ENCODE results near the gene SEMA7A.

The SEMA7A gene

DNA sequence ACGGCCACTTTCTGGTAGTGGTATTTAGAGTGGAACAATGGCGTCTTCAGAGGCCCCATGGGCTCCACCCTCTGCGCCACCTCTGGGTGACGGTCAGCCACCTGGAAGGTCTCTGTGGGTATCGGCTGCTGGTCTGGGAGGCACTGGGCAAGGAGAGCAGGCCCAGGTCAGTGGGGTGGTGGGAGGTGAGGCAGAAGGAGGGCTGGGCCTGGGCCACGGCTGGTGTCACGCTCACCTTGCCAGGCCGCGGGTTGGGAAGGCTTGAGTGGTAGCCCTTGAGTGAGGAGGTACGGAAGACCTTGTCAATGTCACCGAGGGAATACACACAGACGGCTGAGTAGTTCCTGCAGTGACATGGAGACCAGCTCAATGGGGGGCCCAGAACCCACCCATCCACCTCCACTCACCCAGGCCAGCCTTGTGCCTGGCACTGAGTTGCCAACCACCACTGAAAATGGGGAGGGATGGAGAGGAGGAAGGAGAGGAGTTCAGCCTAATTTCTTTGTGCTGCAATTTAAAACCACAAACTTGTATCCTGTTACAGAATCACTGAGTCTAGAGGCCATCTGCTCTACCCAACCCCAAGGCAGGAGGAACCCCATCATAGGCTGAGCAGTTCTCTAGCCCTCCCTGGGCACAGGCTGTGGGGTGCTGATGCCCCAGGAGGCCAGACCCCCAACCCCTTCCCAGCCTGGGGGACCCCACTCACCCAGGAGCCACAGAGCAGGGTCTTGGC, 19.0 kb downstream of the SEMA7A start:
- DNase-seq: no peak

DNA sequence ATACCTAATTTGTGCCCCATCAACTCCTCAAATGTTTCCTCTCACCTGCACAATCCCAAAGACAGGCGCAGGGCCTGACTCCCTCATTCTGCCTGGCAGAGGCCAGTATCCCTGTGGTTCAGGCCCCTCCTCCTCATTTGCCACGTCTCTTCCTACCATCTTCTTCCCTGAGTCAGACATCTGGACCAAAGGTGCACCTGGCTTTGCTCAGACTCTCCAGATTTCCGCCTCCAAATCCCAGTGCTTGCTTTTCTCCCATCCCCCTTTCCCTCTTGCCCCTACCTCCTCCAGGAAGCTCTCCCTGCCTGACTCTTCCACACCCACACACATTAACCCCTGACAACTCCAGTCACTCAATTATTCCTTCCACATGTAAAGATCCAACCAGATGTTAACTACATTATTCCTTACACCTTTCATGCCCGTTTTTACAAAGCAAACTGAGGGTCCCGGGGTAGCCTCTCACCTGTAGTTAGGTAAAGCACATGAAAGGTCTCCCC, 19.6 kb downstream of the SEMA7A start:
- DNase-seq: no peak

DNA sequence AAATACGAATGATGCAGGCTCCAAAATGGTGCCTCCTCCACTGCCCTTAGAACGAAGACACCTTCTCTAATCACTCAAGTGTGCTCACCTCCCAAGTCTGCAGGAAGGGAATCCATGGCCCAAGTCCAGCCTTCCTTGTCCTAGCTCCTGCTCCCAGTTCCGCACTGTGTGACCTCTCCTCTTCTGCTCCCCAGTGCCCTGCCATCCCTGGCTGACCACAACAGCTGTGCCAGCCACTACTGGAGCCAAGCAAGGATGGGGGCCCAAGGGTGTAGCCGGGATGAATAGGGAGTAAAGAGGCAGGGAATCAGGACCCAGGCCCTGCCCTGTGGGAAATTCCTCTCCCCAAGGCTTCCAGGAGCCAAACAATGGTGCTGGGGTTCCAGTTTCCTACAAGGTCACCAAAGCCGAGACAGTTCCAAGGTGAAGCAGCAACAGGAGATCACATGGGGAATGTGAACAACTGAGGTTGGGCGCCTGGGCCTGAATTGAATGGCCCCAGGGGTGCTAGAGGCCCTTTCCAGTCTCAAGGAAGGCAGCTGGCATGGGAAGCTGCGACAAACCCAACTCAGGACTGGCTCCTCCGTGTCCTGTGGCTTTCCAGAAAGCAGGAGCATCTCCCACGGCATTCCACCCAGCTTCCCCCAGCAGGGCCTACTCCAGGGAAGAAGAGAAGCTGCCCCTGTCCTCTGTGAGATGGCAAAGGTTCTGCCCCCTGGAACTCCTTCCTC, 20.2 kb downstream of the SEMA7A start:
- no peak for DNase-seq

DNA sequence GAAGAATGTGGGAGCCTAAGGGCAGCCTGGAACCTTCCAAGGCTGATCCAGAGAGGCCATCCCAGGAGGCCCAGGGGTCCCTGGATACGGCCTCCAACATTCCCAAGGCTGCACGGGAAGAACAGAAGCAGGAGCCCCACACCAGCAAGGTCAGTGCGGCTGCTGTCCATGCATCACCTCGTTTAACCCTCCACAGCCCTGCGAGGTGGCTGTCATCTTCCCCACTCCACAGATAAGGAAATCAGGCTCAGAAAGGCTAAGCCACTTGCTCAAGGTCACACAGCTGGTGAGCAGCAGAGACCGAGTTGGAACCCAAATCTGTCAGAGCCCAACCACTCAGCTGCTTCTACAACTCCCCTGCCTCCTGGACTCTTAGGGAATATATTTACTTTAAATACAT, 21.6 kb downstream of the SEMA7A start:
- no peak for DNase-seq

DNA sequence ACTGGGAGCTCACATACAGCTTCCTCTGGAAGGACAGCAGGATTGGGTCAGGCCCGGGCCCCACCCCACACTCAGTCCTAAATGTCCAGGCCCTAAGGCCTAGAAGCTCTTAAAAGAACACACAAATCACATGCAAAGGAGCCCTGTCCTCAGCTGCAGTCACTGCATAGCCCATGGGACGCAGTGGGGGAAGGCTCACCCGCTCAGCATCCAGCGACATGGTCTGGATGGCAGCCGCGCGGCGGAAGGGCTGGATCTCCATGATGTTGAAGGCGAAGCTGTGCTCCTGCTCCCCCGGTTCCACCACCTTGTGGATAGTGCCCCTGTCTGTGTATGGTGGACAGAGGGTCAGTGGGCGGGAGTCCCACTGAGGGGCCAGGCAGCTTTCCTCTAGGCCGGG, 22.1 kb downstream of the SEMA7A start:
- DNase-seq: no peak

DNA sequence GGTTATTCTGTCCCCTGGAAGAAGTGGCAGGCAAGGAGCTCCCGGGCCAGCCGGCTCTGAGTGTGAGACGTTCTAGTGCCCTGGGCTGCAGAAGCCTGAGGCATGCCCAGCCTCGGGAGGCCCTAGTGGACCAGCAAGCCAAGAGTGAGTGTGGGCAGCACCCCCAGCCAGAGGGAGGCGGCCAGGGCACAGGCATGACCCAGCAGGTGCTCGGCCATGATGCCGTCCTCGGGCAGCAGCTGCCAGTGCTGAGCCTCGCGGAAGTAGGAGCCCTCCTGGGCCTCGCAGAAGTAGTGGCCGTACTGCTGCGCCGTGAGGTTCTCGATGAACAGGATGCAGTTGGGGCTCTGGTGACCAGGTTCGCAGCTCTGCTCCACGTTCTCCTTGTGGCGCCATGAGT, 23.3 kb downstream of the SEMA7A start:
- DNase-seq: no peak

DNA sequence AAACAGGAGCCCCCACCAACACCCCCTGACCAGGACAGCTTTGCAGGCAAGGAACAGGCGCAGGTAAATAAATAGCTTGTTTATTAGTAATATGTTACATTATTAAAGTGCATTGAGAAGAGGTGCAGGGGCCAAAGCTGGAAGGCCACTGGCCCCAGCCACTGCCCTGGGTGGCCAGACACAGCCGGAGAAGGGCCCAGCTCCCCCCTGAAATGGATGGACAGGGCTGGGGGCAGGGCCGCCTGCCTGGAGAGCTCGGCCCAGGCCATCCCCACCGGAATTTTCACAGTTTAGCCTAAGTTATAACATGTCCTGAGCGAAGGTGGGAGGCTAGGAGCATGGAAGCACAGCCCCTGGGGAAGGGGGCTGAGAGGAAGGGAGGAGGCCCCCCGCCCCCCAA, 24.5 kb downstream of the SEMA7A start:
- DNase-seq: no peak

DNA sequence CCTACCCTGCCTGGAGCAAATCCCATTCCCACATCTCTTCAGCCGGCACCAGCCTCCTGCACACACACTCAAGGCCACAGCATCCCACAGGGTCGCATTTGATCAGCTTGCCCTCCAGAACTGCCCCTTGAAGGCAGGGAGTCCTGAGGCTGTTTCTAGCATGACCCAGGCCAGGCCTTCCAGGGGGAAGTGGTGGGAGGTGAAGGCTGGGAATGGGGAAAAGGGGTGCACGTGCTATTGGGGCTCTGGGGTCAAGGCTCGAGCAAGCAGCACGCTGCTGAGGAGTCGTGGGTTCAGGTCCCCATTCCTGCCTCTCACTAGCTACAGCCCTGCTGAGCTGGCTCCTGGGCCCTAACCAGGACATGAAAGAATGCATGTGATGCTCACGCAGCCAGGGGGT, 24.9 kb downstream of the SEMA7A start:
- DNase-seq: no peak

DNA sequence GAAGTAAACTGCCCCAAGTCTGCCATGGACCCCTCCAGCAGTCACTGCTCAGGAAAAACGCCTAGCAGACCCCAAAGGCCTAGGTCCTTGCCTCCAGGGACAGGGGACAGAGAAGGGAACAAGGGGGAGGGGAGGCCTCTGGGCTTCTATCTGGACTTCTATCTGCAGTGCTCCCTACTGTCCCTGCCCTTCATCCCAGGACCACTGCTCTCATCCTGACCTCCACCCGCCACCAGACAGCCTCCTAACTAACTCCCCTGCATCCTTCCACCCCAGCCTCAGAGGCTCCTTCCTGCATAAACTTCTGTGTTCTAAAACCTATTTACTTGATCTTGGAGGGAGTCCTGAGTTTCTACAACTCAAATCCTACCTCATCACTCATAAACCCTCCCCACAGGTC, 25.4 kb downstream of the SEMA7A start:
- no peak for DNase-seq

DNA sequence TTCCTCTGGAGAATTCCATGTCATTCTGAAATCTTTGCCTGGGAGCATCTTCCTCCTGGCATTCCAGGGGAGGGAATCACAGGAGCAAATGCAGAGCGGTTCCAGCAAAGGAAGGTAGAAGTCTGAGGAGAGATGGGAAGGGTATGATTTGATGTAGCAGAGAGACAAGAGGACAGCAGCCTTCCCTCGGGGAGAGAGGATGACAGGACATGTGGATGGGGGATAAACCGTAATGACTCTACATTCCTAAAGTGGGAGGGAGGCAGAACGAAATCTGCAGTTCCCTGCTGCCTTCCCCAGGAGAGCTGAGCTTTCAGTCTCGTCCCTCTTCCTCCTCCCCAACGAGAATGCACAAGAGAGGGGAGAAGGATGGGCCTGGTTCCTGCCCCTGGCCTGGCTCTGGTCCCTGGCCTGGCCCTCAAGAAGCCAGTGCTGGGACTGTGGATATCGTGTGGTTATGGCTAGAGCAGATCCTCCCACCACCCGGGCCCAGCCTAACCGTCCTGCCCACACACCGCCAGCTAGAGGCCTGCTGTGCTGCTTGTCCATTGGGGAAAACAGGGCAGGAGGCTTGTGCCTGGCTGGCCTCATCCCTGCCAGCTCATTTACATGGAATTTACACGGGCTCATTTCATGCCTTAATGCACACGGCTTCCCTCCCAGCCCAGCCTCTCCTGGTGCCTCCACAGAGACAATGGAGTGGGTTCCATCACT, 26.6 kb downstream of the SEMA7A start:
- peak; percentile 96 for DNase-seq

DNA sequence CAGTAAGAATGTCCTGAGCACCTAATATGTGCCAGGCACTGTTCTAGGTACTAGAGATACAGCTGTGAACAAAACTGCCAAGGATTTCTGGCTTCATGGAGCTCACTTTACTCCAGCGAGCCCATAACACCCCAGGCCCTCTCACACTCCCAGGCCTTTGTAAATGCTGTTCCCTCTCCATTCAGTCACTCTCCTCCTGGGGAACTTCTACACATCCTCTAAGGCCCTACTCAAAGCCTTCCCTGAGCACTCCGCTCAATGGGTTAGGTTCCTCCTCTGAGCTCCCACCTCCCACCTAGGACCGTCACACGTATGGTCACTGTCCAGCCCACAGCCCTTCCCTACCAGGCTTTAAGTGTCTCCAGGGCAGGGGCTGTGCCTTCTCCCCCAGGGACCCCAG, 27.2 kb downstream of the SEMA7A start:
- no peak for DNase-seq

DNA sequence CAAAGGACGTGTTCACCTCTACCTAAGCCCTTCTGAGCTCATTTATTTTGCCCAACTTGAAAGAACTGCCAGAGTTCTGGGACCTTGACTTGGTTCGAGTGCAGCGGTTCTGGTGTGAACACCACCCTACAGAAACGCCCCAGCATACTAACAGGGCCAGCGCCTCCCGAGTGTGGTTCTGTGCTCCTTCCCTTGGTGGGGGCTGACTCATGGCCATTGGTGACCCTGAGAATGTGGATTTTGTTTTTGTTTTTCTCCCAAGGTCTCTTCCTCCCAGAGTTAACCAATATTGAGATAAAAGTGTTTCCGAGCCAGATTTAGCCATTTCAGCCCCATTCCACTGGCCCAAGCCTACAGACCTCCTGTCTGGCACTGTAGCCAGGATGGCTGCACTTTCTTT, 27.9 kb downstream of the SEMA7A start:
- no peak for DNase-seq

DNA sequence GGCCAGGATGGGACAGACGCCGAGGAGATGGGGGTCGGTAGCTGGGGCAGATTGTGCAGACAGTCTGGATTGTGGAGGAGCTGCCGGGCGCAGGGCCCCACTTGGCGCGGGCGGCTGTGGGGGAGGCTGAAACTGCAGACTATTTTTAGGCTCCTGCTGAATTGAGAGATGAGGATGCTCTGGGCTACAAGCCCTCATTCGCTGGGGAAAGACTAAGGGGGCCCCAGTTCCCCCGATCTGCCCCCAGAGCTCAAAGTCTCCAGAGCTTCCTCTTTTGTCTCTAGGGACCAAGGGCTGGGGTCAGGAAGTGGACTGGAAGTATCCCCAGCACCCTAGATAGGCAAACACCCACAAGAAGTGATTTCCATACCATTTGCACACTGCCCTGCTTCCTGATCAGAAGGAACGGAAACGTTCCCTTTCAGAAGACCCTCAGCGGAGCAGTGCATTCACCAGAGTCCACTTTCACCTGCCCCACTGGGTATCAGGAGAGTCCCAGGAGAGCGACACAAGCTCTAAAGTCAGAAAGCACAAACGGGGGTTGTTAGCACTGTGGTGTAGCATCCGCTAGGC, 29.7 kb downstream of the SEMA7A start:
- DNase-seq: peak; percentile 71

DNA sequence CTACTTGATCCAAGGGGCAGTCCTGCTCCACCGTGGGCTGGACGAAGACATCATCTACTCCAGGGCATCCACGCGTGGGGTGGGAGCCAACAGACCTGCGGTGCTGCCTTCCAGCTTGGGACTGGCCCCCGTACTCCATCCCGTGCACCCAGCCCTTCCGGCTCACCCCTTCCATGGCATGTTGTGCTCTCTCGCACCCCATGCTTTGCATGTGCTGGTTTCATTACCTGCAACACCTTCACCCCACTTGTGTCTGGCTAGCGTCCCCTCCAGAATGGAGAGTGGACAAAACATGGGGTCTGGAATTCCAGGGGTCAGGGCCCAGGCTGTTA, 30.2 kb downstream of the SEMA7A start:
- DNase-seq: no peak

DNA sequence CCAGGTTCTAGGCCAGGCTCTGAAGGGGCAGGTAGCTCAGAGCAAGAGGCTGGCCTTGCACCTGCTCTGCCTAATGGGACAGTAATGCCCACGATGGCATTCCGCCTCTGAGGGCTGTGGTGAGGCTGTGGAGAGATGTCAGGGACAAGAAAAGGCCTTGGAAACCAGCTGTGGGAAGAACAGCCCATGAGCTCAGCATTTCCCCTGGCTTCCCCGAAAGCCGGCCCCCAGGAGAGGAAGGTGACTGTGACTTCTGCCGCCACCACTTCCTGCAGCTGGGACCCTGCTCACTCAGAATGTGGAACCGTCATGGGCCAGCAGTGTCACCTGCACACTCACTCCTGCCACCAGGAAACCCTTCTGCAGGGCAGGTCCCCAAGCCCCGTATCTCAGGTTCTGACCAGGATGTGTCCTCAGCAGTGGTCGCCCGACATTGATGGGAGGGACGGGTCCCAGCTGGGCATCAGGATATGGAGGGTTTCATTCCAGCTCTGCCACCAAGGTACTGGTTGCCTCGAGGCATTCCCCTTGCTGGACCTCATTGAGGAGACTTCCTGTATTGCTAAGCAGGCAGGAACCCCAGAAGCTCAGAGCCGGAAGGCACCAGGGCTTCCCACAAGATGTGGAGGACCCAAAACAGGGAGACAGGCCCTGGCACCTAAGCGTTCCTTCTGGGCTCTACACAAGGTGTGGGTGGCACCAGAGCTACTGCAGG, 30.7 kb downstream of the SEMA7A start:
- DNase-seq: peak; percentile 25

DNA sequence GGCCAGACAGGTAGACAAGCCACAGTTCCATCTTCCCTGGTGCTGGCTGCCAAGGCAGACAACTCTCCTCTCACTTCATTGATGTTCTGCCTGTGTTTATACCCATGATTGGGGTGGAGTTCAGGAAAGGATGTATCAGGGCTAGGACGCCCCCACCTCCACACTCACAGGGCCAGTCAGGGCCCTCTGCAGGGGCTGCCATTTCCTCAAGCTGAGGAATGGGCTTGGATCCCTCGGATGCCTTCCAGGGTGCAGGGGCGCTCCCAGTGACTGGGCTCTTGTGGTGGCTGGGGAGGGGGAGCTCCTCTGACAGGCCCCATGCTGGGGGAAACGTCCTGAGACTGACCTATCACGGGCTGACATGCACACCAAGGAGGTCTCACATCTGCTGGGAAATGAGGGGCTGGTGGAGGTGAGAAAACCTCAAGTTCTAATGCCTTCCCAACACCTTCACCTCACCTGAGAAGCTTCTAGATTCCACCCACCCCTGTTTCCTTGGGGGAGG, 31.4 kb downstream of the SEMA7A start:
- DNase-seq: no peak

DNA sequence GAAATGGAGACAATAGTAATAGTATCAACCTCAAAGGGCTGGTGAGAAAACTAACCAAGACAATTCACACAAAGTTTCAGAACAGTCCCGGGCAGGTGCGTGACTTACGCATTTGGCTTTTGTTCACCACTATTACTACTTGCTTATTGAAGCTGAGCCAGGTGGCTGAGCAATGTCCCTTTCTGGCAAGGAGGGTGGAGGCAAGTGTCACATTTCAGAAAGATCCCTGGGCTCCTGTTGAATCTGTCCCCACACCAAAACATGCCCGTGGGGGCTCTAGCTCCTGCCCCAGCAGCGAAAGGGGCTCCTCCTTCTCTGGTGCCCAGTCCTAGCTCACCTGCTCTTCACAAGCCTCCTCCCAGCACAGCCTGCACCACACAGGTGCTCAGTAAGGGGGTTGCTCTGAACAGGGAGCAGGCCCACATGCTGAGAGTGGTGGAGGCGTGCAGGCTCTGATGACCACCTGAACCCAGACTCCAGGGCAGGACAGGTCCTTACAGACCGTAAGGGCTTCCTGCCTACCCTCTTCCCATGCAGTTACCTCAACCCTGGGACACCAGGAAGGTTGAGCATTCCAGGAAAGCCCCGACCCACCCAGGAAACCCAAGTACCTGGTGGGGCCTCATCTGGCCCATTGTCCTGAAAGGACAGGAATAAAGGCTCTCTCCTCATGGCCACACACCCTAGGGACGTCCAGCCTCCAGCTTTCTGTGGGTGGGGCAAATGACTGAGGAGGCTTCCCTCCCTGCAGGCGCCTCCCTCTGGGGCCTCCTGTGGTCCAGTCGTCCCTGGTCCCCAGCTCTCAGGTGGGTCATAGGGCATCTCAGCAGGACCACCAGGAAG, 32.6 kb downstream of the SEMA7A start:
- no peak for DNase-seq

DNA sequence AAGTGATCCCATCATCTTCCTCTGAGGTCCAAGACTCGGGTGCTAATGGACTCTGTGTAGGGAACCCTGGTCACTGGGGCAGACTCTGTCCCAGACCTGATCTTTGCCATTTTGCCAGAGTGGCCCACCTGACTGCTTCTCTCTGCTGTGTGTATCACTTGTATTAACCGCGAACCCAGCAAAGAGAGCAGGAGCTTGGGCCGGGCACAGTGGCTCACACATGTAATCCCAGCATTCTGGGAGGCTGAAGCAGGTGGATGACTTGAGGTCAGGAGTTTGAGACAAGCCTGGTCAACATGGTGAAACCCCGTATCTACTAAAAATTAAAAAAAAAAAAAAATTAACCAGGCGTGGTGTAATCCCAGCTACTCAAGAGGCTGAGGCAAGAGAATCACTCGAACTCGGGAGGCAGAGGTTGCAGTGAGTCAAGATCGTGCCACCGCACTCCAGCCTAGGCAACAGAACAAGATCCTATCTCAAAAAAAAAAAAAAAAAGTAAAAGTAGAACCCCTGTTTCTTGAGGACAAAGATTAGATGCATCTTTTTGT, 33.4 kb downstream of the SEMA7A start:
- peak; percentile 27 for DNase-seq

DNA sequence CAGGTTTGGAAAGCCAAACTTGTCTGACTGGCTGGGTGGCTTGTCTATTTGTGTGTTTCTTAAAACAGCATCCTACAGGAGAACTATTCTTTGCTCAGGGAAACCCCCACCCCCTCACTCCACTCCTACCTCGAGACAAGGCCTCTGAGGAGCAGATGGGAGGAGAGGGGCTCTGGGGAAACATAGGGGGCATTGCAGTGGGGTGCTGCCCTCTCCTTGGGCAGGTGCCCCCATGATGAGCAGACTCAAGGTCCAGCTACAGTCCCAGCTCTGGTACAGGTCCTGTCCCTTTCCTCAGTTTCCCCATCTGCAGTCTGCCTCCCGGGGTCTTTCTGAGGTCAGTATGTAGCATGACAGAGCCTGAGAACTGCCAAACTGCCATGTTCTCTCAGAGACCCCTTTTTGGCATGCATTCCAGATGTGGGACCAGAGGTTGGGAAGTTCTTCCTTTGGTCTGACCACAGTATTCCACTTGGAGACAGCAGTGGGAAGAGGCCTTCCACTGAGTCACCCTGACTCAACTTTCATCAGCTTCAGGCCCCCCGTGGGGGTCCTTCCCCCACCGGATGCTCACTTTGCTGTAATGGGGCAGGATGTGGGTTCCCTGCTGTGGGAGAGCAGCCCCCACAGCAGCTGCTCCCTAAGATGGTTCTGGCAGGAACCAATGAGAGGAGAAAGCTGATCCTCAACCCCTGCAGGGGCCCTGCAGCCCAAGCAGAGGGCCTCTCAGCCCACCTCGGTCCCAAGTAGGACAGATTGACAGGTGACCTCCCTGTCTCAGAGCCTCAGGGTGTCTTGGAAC, 34.0 kb downstream of the SEMA7A start:
- DNase-seq: peak; percentile 95

DNA sequence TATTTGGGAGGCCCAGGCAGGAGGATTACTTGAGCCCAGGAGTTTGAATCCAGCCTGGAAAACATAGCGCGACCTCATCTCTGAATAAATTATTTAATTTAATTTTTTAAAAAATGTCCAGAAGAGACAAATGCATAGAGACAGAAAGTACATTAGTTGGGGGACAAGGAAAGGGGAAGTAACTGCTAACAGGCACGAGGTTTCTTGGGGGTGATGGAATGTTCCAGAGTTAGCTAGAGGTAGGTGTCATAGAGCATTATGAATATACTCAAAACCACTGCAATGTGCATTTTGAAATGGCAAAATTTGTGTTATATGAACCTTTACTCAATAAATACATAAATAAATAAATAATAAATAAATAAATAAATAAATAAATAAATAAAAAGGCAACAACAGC, 34.7 kb downstream of the SEMA7A start:
- DNase-seq: no peak

DNA sequence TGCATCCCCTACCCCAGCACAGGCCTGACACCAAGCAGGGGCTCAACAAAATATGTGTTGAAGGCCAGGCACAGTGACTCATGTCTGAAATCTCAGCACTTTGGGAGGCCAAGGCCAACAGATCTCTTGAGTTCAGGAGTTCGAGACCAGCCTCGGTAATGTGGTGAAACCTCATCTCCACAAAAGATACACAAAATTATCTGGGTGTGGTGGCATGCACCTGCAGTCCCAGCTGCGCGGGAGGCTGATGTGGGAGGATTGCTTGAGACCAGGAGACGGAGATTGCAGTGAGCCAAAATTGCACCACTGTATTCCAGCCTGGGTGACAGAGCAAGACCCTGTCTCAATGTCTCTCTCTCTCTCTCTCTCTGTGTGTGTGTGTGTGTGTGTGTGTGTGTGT, 35.6 kb downstream of the SEMA7A start:
- no peak for DNase-seq

Measured in fibroblast of skin of right biceps (primary cell).